ENCODE data around the gene TWF1.

Gene TWF1

GRCh38 chr12:43806737-43807072 is 588 bp upstream of the TWF1 start:
- peak in 1 of 2 donors; percentile 5 for DNase-seq (ENCODE audit: low read depth in 2 of 2)
- H3K4me3 ChIP-seq (replicated peaks in 1 of 2; ENCODE audit: low read depth in 2 of 2, low read length in 2 of 2), result peak overlapping the region; percentile 75 to 88
- TF ChIP-seq CTCF (IDR thresholded peaks at IDR 0.05; ENCODE audit: low read depth, low read length), result no peak

GRCh38 chr12:43805149-43805859 is 813 bp downstream of the TWF1 start:
- no peak for DNase-seq (ENCODE audit: low read depth in 2 of 2)
- no peak for TF ChIP-seq CTCF (IDR thresholded peaks at IDR 0.05; ENCODE audit: low read depth, low read length)
- peak overlapping the region; percentile 88 to 93 for H3K4me3 ChIP-seq (replicated peaks in 1 of 2; ENCODE audit: low read depth in 2 of 2, low read length in 2 of 2)

- TF ChIP-seq CTCF (IDR thresholded peaks at IDR 0.05; ENCODE audit: low read depth, low read length), result no peak
- DNase-seq (ENCODE audit: low read depth in 2 of 2), result peak in 1 of 2 donors; percentile 51
Observed at GRCh38 chr12:43797561-43798217, 8.4 kb downstream of the TWF1 start.

GRCh38 chr12:43795716-43796280 is 10.3 kb downstream of the TWF1 start:
- no peak for TF ChIP-seq CTCF (IDR thresholded peaks at IDR 0.05; ENCODE audit: low read depth, low read length)
- DNase-seq (ENCODE audit: low read depth in 2 of 2), result no peak
- H3K4me3 ChIP-seq (replicated peaks in 1 of 2; ENCODE audit: low read depth in 2 of 2, low read length in 2 of 2), result no peak overlapping the region

More at GRCh38 chr12:43797561-43798217, 8.4 kb downstream of the TWF1 start:
- no peak overlapping the region for H3K4me3 ChIP-seq (replicated peaks in 1 of 2; ENCODE audit: low read depth in 2 of 2, low read length in 2 of 2)

GRCh38 chr12:43789941-43790340 is 16.2 kb downstream of the TWF1 start:
- TF ChIP-seq CTCF (IDR thresholded peaks at IDR 0.05; ENCODE audit: low read depth, low read length), result no peak
- peak; percentile 19 to 50 for DNase-seq (ENCODE audit: low read depth in 2 of 2)
- H3K4me3 ChIP-seq (replicated peaks in 1 of 2; ENCODE audit: low read depth in 2 of 2, low read length in 2 of 2), result no peak overlapping the region

GRCh38 chr12:43786899-43787693 is 19.0 kb downstream of the TWF1 start:
- no peak overlapping the region for H3K4me3 ChIP-seq (replicated peaks in 1 of 2; ENCODE audit: low read depth in 2 of 2, low read length in 2 of 2)
- DNase-seq (ENCODE audit: low read depth in 2 of 2), result peak in 1 of 2 donors; percentile 28
- TF ChIP-seq CTCF (IDR thresholded peaks at IDR 0.05; ENCODE audit: low read depth, low read length), result no peak
